HG02759 (cell line): Measurements from ENCODE around the gene REC114.
"Not testable (repeated sequence)": the region's sequence is repeated elsewhere in the genome, so short reads cannot be mapped to it uniquely, and the experiment has no call there.

Experiments used
- ATAC-seq: cut with Tn5 transposase; IDR thresholded peaks from one replicate; pipeline ENCODE4 v1.9.1; 2021; ENCODE audit warnings: mild to moderate bottlenecking, moderate library complexity; ENCODE audit not compliant: unreplicated experiment

Gene REC114

GRCh38 chr15:73573572-73573971, 130.6 kb downstream of the REC114 start:
- ATAC-seq = no peak

GRCh38 chr15:73575636-73576247, 132.8 kb downstream of the REC114 start:
- ATAC-seq = no peak

DNA sequence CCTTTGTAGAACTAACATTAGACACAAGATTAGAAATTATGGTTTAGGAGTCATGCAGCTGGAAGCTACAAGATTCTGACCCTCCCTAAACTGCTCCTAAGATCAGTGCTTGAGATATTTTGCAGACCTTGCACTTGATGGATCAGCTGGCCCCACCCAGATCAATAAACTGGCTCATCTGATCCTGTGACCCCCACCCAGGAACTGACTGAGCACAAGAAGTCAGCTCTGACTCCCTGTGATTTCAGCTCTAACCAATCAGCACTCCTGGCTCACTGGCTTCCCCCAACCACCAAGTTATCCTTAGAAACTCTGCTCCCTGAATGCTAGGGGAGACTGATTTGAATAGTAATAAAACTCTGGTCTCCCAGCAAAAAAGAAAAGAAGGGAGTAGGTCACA, 134.6 kb downstream of the REC114 start:
- ATAC-seq = not testable (repeated sequence)

DNA sequence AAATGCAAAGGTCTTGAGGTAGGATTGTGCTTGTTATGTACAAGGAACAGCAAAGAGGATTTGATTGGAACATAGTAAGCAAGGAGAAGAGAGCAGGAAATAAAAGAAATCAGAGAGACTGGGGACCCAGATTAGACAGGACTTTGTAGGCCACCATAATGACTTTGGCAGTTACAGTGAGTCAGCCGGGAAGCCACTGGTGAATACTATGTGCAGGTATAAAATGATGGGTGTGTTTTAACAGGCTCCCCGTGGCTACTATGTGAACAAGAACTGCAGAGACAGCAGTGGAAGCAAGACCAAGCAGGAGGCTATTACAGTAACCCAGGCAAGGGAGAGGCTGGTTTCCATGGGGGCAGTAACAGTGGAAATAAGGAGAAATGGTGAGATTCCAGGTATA, 135.1 kb downstream of the REC114 start:
- no peak for ATAC-seq

DNA sequence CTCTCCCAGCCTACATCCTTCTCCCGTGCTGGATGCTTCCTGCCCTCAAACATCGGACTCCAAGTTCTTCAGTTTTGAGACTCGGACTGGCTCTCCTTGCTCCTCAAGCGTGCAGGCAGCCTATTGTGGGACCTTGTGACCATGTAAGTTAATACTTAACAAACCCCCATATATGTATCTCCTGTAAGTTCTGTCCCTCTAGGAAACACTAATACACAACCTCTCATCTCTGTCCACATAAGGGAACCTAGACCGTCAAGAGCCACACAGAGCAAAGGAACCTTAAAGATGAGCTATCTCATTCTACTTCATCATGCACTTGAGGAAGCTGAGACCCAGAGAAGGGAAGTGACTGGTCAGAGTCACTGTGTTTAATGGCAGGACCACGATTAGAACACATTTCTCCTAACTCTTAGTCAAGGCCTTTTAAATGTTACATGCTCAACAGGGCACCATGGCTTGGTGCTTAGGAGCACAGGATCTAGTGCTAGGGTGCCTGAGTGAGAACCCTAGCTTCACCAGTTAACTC, 140.0 kb downstream of the REC114 start:
- ATAC-seq = no peak

DNA sequence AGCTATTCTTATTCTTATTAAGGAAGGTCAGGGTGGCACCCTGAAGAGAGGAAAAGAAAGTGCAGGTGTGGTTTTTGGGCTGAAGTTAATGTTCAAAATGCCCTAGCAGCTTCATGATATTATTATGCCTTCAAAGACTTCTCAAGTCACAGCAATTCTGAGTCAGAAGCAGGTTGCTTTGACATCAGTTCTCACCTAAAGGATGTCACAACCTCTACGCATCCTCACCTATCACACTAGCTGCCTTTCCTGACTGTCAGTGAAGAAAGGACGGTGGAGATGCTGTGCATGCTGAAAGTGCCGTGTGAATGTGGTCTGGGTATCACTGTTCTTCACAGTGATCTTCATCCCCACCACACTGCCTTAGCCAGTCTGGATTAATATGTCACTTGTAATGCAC, 140.6 kb downstream of the REC114 start:
- ATAC-seq = no peak

- ATAC-seq = no peak
Measured at GRCh38 chr15:73584699-73585420, 141.9 kb downstream of the REC114 start.

DNA sequence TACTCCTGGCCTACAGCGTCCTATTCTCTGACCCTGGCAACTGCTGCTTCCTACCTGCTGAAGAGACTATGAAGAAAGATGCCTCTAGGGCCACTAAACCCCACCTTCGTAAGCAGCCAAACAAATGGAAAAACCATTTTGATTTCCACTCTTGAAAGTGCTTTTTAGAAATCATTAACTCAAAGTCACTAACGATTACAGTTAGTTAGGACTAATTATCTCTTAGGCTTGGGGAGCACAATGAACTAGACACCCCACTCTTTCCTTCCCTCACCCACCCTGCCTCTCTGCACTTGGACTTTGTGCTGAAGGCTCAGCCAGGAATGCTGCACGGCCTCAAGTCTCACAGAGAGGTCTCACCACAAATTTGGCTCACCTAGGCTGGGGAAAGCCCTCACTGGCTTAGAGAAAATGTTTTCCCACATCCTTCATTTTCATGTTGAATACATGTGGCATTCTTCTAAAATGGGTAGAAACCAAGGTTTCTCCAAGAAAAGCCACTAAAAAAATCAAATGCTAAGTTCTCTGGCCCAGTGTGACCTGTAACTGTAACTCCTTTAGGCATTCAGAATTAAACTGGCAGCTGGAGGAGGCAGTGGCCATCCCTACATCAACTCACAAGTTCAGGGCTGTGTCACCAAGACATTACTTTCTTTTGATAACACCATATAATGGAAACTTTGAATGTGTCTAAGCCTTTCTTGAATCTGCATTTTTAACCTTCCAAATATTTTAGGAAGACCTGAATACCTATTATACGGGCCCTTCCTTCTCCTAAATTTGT, 143.1 kb downstream of the REC114 start:
- ATAC-seq = no peak

DNA sequence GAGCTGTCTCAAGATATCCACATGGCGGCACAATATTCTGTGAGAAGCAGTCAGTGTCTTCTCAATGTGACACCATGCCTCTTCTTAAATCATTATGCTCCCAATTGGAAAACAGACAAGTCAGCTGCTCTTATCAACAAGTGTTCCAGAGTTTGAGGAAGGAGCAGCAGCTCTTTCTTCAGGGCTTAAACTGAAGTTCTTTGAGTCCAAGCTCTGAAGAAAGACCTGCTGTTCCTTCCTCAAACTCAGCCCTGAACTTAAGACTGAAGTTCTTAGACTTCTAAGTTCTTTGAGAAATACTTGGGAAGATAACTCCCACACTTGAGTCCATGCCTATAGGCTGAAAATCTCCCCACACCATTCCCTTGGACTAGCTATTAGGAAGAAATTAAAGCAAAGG, 146.8 kb downstream of the REC114 start:
- ATAC-seq = no peak

DNA sequence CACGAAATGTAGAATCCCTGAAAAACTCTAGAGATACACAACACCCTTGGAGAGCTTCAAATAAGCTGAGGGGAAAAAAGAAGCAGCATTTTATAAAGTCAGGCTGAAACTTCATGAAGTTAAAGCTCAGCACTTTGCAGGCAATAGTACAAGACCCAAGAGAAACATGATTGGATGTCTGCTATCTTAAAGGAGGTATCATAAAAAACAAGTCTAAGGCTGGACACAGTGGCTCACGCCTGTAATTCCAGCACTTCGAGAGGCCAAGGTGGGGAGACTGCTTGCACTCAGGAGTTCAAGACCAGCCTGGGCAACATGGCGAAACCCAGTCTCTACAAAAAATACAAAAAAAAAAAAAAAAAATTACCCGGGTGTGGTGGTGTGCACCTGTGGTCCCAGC, 147.3 kb downstream of the REC114 start:
- ATAC-seq = no peak

- no peak for ATAC-seq
Measured at GRCh38 chr15:73593304-73594074, 150.5 kb downstream of the REC114 start.

DNA sequence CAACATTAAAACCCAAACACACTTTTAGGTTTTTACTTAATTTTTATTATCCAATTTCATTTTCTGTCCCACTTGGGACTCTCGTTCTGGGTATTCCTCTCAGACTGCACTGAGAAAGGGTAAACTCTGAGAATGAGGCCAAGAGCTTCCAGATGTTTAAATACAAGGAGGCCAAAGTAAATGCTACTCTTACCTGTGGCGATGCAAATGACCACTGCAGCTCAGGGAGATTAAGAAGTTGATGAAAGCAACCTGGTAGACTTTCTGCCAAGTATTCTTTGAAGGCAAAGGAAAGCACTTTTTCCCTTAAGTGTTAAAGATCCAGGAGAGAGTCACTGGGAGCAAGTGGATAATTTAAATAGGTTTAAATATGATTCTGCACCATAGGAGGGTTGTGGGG, 151.1 kb downstream of the REC114 start:
- ATAC-seq = no peak

GRCh38 chr15:73596174-73596573, 153.2 kb downstream of the REC114 start:
- no peak for ATAC-seq

GRCh38 chr15:73597036-73597638, 154.2 kb downstream of the REC114 start:
- no peak for ATAC-seq

- no peak for ATAC-seq
Measured at GRCh38 chr15:73598530-73599160, 155.7 kb downstream of the REC114 start.

DNA sequence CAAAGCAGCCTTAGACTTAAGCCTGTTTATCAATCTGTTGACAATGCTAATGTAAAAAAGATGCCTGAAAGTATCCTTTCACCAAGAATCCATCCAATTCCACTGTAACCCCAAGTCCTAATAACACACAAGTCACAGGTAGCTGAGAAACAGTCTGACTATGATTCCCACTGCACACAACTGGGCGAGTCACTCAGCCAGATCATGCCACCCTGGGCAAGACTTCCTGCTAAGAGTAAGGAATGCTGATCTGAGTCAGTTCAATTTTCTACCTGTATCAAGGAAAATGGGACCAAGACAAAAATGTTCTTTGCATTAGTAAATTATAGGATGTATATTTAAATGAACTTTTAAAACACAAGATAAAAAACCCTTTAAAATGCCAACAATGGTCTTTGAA, 157.0 kb downstream of the REC114 start:
- no peak for ATAC-seq

- ATAC-seq = no peak
Measured at GRCh38 chr15:73600413-73601335, 157.7 kb downstream of the REC114 start.

DNA sequence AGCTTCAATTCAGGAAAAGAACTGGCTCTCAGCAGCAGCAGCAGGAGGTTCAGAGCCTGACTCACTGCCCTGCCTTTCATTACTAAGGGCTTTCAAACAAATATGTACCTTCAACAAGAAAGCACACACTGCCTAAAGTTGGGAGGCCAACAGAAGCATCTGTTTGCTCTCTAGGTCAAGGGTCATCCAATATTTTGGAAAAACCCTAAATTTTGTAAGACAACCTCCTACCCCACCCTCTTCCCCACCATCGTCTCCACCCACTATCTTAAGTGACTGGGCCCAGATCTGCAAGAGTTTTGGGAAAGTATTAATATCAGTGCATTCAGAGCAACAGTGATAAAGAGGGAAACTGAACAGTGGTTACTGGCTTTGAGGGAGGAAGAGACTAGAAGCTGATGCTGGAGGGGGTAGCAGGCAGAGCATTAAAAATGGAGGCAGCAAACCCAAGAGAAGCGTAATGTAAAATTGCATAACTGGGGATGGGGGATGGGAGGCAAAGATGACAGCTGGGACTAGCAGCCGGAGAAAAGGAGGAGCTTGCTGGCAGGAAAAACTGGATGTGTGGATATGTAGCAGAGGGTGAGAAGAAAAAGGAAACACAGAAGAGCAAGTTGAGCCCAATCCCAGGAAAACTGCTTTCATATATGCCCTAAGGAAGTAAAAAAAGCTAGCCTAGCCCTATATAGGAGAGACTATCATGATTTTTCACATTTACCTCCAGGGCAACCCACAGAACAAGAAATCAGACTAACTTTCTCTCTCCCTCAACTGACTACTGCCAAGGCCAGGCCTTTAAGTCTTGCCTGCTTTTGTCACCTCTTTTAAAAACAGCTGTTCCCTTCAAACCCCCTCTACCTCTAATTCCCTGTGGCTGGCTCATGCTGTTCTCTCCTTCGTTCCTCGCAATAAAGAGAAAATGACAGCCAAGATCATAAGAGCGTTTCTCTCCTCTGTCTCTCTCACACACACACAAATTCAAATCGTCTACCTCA, 158.8 kb downstream of the REC114 start:
- ATAC-seq = no peak
